Esophagus muscularis mucosa (tissue), 4 donors: ENCODE measurements around the gene EVL. TPM values are rescaled to one million over a fixed set of nuclear protein-coding genes. Genes with fewer than 3 reads are reported as not detected.

Experiments
- DNase-seq: peaks from one replicate; pipeline ENCODE4 v3.0.0-alpha.2; 2017; ENCODE audit errors: extremely low spot score
- H3K27ac ChIP-seq, 4 donors: fragments of 200-600 bp; sonication (generic); replicated peaks in 1 of 4; 1 replicate in 3 of 4; 2 replicates in 1 of 4; pipeline ENCODE4 v1.5.1; 2016 to 2019; ENCODE audit warnings: mild to moderate bottlenecking in 1 of 4
- H3K27me3 ChIP-seq, 4 donors: fragments of 200-600 bp; sonication (generic); one replicate each; pipeline versions ENCODE4 v1.5.1 to v1.6.0; 2016 to 2019
- H3K36me3 ChIP-seq, 4 donors: fragments of 200-600 bp; sonication (generic); one replicate each; pipeline ENCODE4 v1.5.1; 2016 to 2019
- H3K4me1 ChIP-seq, 4 donors: fragments of 200-600 bp; sonication (generic); one replicate each; pipeline ENCODE4 v1.5.1; 2016 to 2019
- H3K4me3 ChIP-seq, 4 donors: fragments of 200-600 bp; sonication (generic); 1 replicate in 2 of 4; 2 replicates in 2 of 4; pipeline ENCODE4 v1.5.1; 2016 to 2019; ENCODE audit warnings: mild to moderate bottlenecking in 4 of 4, moderate library complexity in 1 of 4
- H3K9me3 ChIP-seq, 4 donors: fragments of 200-600 bp; sonication (generic); 1 replicate in 3 of 4; 2 replicates in 1 of 4; pipeline ENCODE4 v1.5.1; 2016 to 2019
- CTCF ChIP-seq, 3 experiments: fragments of 200-600 bp in 2 of 3; fragments of 450-650 bp in 1 of 3; sonication (generic) in 2 of 3; IDR thresholded peaks; one replicate each; pipeline ENCODE4 v1.5.1; 2017 to 2019; ENCODE audit warnings: antibody characterized with exemption in 3 of 3, mild to moderate bottlenecking in 2 of 3, moderate library complexity in 1 of 3
- EP300 ChIP-seq: sonication (generic); formaldehyde crosslinking; IDR thresholded peaks from one replicate; pipeline ENCODE4 v1.6.1; 2017; ENCODE audit warnings: antibody characterized with exemption
- POLR2A ChIP-seq: fragments of 450-650 bp; IDR thresholded peaks from one replicate; pipeline ENCODE4 v1.6.1; 2017; ENCODE audit warnings: antibody characterized with exemption, moderate library complexity, mild to moderate bottlenecking, low read depth
- POLR2AphosphoS5 ChIP-seq, 2 donors: sonication (generic); formaldehyde crosslinking; IDR thresholded peaks; one replicate each; pipeline ENCODE4 v1.6.1; 2017; ENCODE audit warnings: antibody characterized with exemption in 2 of 2
- WGBS: methylation state at CpG from one replicate; pipeline ENCODE4 v1.1.5; 2018; 5-methylcytosine and 5-hydroxymethylcytosine counted together
- intact Hi-C: fragments of 100-400 bp; cut with DNase I; formaldehyde crosslinking; loops from one replicate; pipeline ENCODE4 v1.15.1; 2023
- total RNA-seq, 4 donors: library from RNA; depleted of rRNA; stranded (reverse); fragments of >200 nt; gene quantifications; one replicate each; pipeline versions ENCODE4 v1.1.0 to v1.2.1, GENCODE V29; 2016

EVL gene
- total RNA-seq, 4 donors from 2014 or later: 27.0 to 43.9 (median 37.3) TPM

DNA sequence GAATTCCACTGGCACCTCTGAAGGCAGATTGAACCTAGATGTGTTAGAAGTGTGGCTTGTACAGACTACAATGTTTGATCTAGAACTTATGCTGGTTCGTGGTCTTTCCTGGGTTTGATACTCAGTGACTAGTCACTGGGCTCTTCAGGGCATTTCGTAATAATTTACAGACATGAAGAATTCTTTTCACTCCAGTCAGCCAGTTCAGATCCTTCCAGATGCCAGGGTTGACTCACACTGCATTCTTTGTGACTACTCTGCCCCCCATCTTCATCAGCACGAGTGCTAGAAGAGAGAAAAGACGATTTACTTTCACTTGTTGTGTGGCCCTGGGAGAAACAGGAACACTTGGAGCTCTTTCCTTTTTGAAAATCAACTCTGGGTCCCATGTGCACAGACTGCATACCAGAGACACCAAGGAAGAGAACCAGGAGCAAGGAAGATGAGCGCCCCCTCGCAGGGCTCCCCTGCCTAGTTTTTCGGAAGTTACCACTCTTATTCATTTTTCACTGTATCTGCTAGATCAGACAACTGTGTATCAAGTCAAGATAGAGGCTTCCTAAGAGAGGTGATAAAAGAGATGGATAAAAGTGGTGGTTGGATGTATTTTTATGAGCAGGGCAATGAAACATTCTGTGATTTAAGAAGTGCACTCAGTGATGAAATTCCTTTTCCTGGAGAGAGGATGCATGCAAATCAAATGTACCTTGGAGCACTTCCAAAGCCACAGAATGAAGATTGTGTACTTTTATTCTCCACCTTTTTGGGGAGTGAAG is 33.5 kb upstream of the EVL start:
- Histone ChIP-seq H3K4me1 (peaks cover 17 to 35% (median 32%) of the 10 kb centered on the region in 4 donors), H3K27me3 (no peaks in the 10 kb centered on the region), H3K9me3 (no peaks in the 10 kb centered on the region), H3K27ac (peak overlapping the region; percentile 67 to 78 (median 76)), H3K36me3 (no peaks in the 10 kb centered on the region), H3K4me3 (peak overlapping the region; percentile 21 to 44 (median 37))
- 48% methylated on average over 7 of the region's 7 CpGs for WGBS
- TF ChIP-seq EP300: no peak
- TF ChIP-seq CTCF (IDR thresholded peaks at IDR 0.05): no peak
- TF ChIP-seq POLR2A: no peak
- TF ChIP-seq POLR2AphosphoS5 (IDR thresholded peaks at IDR 0.05): peak; percentile 42 to 77
- no peak for DNase-seq
- intact Hi-C loops: loop anchor here (5.0 kb wide), 1 partner anchor 49 kb away; no protein-coding TSS in a partner anchor

GRCh38 chr14:100032738-100033137 is 32.5 kb upstream of the EVL start:
- WGBS: 91% methylated on average over 1 of the region's 1 CpG
- intact Hi-C loops: loop anchor here (5.0 kb wide), 1 partner anchor 50 kb away; no protein-coding TSS in a partner anchor
- no peak for TF ChIP-seq POLR2AphosphoS5 (IDR thresholded peaks at IDR 0.05)
- no peak for TF ChIP-seq POLR2A
- TF ChIP-seq CTCF (IDR thresholded peaks at IDR 0.05): no peak
- TF ChIP-seq EP300: no peak

DNA sequence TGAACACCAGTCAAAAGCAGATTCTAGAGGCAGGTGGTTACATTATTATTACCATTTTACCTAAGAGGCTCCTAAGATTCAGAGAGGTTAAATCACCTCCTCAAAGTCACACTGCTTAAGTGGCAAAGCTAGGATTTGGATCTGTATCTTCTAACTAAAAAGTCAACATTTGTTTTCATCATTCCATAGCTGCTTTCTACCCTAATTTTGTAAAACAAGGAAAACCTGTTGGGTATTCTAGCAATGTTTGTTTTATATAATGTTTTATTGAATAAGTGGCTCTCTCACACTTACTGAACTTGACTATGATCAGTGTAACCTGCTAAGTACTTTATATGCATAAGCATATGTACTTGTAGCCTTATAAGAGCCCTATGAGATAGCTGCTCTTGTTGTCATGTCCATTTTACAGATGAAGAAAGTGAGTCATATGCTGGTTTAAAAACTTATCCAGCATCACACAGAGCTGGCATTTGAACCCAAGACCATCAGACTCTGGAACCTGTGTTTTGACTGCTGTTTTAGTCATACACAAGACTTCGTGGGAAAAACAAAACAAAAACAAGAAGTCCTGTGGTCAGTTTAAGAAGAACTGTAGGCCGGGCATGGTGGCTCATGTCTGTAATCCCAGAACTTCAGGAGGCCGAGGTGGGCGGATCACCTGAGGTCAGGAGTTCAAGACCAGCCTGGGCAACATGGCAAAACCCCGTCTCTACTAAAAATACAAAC is 31.7 kb upstream of the EVL start:
- no peaks in the 10 kb centered on the region for H3K36me3 ChIP-seq
- TF ChIP-seq EP300 (no peak), POLR2A (no peak), CTCF (IDR thresholded peaks at IDR 0.05) (no peak), POLR2AphosphoS5 (IDR thresholded peaks at IDR 0.05) (no peak)
- peaks cover 17 to 40% (median 39%) of the 10 kb centered on the region in 4 donors for H3K4me1 ChIP-seq
- no peaks in the 10 kb centered on the region for H3K9me3 ChIP-seq
- H3K4me3 ChIP-seq: no peak overlapping the region
- intact Hi-C loops: loop anchor here (5.0 kb wide), 1 partner anchor 51 kb away; no protein-coding TSS in a partner anchor
- H3K27ac ChIP-seq: no peak overlapping the region
- WGBS: 91% methylated on average over 5 of the region's 5 CpGs
- DNase-seq: no peak
- no peaks in the 10 kb centered on the region for H3K27me3 ChIP-seq

More at GRCh38 chr14:100032738-100033137, 32.5 kb upstream of the EVL start:
- H3K27me3 ChIP-seq: no peaks in the 10 kb centered on the region
- H3K4me3 ChIP-seq: no peak overlapping the region
- no peak for DNase-seq
- peaks cover 17 to 40% (median 39%) of the 10 kb centered on the region in 4 donors for H3K4me1 ChIP-seq
- H3K27ac ChIP-seq: no peak overlapping the region
- no peaks in the 10 kb centered on the region for H3K36me3 ChIP-seq
- H3K9me3 ChIP-seq: no peaks in the 10 kb centered on the region

DNA sequence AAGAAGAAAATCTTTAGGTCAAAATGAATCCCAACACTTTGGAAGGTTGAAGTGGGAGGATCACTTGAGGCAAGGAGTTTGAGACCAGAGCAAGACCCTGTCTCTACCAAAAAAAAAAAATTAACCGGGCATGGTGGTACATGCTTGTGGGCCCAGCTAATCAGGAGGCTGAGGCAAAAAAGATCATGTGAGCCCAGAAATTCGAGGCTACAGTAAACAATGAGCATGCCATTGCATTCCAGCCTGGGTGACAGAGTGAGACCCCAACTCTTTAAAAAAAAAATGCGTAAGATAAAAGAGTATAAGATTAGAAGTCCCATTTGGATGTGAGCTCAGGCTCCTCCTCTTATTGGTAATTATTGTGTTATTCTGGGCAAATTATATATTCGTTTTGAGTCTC is 30.8 kb upstream of the EVL start:
- WGBS: 96% methylated on average over 4 of the region's 4 CpGs
- TF ChIP-seq CTCF (IDR thresholded peaks at IDR 0.05) (no peak), POLR2AphosphoS5 (IDR thresholded peaks at IDR 0.05) (no peak), POLR2A (no peak), EP300 (no peak)
- intact Hi-C loops: loop anchor here (5.0 kb wide), 1 partner anchor 52 kb away; no protein-coding TSS in a partner anchor
- H3K4me3 ChIP-seq: no peak overlapping the region
- peaks cover 17 to 40% (median 38%) of the 10 kb centered on the region in 4 donors for H3K4me1 ChIP-seq
- DNase-seq: no peak
- no peak overlapping the region for H3K27ac ChIP-seq
- no peaks in the 10 kb centered on the region for H3K36me3 ChIP-seq
- no peaks in the 10 kb centered on the region for H3K27me3 ChIP-seq
- no peaks in the 10 kb centered on the region for H3K9me3 ChIP-seq
